K562 (cell line): ENCODE measurements around the gene ORAI2. TPM values are rescaled to one million over a fixed set of nuclear protein-coding genes. Genes with fewer than 3 reads are reported as not detected.

Experiments
- REST ChIP-seq, 2 experiments: fragments of 450-650 bp; formaldehyde crosslinking in 1 of 2; IDR thresholded peaks; 2 replicates each; pipeline versions ENCODE4 v1.4.0 to v1.6.1; 2014 to 2020; ENCODE audit warnings: mild to moderate bottlenecking in 2 of 2, borderline replicate concordance in 1 of 2, low read depth in 1 of 2
- polyA plus RNA-seq, 8 experiments: library from polyadenylated mRNA; depleted of rRNA in 4 of 8; stranded (reverse) in 5 of 8; unstranded in 3 of 8; fragments of >200 nt; fragmentation: Nextera tagmentation in 2 of 8; fragmentation: Illumina TruSeq in 1 of 8; extraction: Ambion mirVana in 2 of 8; extraction: Trizol in 1 of 8; gene quantifications; 2 replicates each; pipeline versions ENCODE4 v1.2.1 to v1.2.3, GENCODE V29; 2011 to 2014; ENCODE audit warnings: inconsistent platforms in 1 of 8, missing spikeins in 1 of 8
- total RNA-seq, 7 experiments: library from RNA; depleted of rRNA in 6 of 7; stranded (reverse); fragments of >200 nt in 6 of 7; fragmentation: Illumina TruSeq in 2 of 7; extraction: Trizol in 2 of 7; gene quantifications; 2 replicates each; pipeline versions ENCODE4 v1.2.1 to v1.2.3, GENCODE V29; 2011 to 2021; ENCODE audit warnings: low replicate concordance in 1 of 7

ORAI2 gene
- total and polyA plus RNA-seq, 9 of the 15 experiments (the other 6 are each of a cell fraction or from before 2014, with no cell fraction given): 1.1 to 27.7 (median 9.2) TPM

- TF ChIP-seq REST (IDR thresholded peaks at IDR 0.05; ENCODE audit: borderline replicate concordance): peak; percentile 29; the same call in 1 of the 2 replicates
- no peak for TF ChIP-seq REST (CRISPR knock-in tag; IDR thresholded peaks at IDR 0.05; ENCODE audit: low read depth)
- TF ChIP-seq, all 486 proteins: peak for 61
Measured at GRCh38 chr7:102433219-102434038, at the start of gene ORAI2 (continued).
